ENCODE measurements around the gene KCP. TPM values are rescaled to one million over a fixed set of nuclear protein-coding genes. Genes with fewer than 3 reads are reported as not detected.

The KCP gene
- total RNA-seq, 1 experiment from 2014 or later: 1.6 TPM

DNA sequence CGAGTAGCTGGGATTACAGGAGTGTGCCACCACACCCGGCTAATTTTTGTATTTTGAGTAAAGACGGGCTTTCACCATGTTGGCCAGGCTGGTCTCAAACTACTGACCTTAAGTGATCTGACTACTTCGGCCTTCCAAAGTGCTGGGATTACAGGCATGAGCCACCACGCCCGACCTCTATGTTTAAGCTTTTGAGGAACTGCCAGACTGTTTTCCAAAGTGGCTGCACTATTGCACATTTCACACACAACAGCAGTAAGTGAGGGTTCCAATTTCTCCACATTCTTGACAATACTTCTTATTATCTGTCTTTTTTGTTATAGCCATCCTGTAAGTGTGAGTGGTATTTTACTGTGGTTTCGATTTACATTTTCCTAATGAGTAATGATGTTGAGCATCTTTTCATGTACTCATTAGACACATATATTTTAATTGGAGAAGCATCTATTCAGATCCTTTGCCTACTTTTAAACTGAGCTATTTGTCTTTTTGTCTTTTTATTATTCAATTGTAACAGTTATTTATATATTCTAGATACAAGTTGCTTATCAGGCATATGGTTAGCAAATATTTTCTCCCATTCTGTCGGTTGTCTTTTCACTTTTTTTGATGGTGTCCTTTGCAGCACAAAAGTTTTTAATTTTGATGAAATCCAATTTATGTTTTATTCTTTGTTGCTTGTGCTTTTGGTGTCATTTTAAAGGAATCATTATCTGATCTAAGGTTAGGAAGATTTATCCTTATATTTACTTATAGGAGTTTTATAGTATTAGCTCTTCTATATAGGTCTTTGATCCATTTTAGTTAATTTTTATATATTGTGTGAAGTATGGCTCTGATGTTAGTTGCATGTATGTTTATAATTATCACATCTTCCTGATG, 14.4 kb upstream of the KCP start:
- ChIA-PET POLR2A (no interaction called here), CTCF (no interaction called here), RAD21 (ENCODE audit: low non-redundant PET in 1 of 2, low total read pairs in 2 of 2, uncharacterized antibody in 2 of 2, unreplicated experiment in 2 of 2) (no interaction called here)
- no peaks in the 10 kb centered on the region for H4K20me1 ChIP-seq (ENCODE audit: insufficient read depth)
- no peak overlapping the region for H3K27ac ChIP-seq (ENCODE audit: low read depth, low read length)
- no peak overlapping the region for H3K9ac ChIP-seq (ENCODE audit: low read length)
- H3K79me2 ChIP-seq (ENCODE audit: insufficient read depth, low read length): no peaks in the 10 kb centered on the region
- no peaks in the 10 kb centered on the region for H3K9me3 ChIP-seq (ENCODE audit: control insufficient read depth in 1 of 2, insufficient read depth in 1 of 2, low read depth in 1 of 2, low read length in 2 of 2)
- no peak overlapping the region for H3K4me3 ChIP-seq (replicated peaks in 1 of 2; ENCODE audit: low read depth in 1 of 2, low read length in 2 of 2)
- intact Hi-C loops (cut with micrococcal nuclease): no loop called here
- H3K4me1 ChIP-seq (ENCODE audit: control insufficient read depth in 1 of 2, insufficient read depth in 2 of 2, low read length in 2 of 2): no peaks in the 10 kb centered on the region
- H3K27me3 ChIP-seq (ENCODE audit: insufficient read depth, low read length): peaks cover 10% of the 10 kb centered on the region; the same call in 1 of the 2 replicates
- BruUV-seq (replicated peaks): no TSS peak
- H3K9me2 ChIP-seq (ENCODE audit: insufficient read depth): no peaks in the 10 kb centered on the region
- ATAC-seq: no peak
- TF ChIP-seq RAD21 (IDR thresholded peaks at IDR 0.05; ENCODE audit: low read depth): no peak
- TF ChIP-seq, protein P1, sequence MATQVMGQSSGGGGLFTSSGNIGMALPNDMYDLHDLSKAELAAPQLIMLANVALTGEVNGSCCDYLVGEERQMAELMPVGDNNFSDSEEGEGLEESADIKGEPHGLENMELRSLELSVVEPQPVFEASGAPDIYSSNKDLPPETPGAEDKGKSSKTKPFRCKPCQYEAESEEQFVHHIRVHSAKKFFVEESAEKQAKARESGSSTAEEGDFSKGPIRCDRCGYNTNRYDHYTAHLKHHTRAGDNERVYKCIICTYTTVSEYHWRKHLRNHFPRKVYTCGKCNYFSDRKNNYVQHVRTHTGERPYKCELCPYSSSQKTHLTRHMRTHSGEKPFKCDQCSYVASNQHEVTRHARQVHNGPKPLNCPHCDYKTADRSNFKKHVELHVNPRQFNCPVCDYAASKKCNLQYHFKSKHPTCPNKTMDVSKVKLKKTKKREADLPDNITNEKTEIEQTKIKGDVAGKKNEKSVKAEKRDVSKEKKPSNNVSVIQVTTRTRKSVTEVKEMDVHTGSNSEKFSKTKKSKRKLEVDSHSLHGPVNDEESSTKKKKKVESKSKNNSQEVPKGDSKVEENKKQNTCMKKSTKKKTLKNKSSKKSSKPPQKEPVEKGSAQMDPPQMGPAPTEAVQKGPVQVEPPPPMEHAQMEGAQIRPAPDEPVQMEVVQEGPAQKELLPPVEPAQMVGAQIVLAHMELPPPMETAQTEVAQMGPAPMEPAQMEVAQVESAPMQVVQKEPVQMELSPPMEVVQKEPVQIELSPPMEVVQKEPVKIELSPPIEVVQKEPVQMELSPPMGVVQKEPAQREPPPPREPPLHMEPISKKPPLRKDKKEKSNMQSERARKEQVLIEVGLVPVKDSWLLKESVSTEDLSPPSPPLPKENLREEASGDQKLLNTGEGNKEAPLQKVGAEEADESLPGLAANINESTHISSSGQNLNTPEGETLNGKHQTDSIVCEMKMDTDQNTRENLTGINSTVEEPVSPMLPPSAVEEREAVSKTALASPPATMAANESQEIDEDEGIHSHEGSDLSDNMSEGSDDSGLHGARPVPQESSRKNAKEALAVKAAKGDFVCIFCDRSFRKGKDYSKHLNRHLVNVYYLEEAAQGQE (IDR thresholded peaks at IDR 0.05; ENCODE audit: low read depth): no peak
- TF ChIP-seq SP1 (IDR thresholded peaks at IDR 0.05; ENCODE audit: low read depth): no peak
- no peak for TF ChIP-seq ELF1 (IDR thresholded peaks at IDR 0.05; ENCODE audit: borderline replicate concordance, low read depth)
- TF ChIP-seq EZH2phosphoT487 (IDR thresholded peaks at IDR 0.05; ENCODE audit: borderline replicate concordance): no peak
- TF ChIP-seq ZBTB33 (IDR thresholded peaks at IDR 0.05; ENCODE audit: extremely low read depth, insufficient replicate concordance, low read length): no peak
- no peak for TF ChIP-seq FOSL1 (IDR thresholded peaks at IDR 0.05; ENCODE audit: low read depth)
- TF ChIP-seq, protein P2, sequence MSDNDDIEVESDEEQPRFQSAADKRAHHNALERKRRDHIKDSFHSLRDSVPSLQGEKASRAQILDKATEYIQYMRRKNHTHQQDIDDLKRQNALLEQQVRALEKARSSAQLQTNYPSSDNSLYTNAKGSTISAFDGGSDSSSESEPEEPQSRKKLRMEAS (IDR thresholded peaks at IDR 0.05): no peak
- TF ChIP-seq POLR2AphosphoS5 (IDR thresholded peaks at IDR 0.05; ENCODE audit: low read depth, low read length): no peak
- TF ChIP-seq ZFX (IDR thresholded peaks at IDR 0.05): no peak
- TF ChIP-seq YY1 (IDR thresholded peaks at IDR 0.05; ENCODE audit: extremely low read depth, insufficient replicate concordance, low read depth, low read length): no peak
- TF ChIP-seq, protein P3, sequence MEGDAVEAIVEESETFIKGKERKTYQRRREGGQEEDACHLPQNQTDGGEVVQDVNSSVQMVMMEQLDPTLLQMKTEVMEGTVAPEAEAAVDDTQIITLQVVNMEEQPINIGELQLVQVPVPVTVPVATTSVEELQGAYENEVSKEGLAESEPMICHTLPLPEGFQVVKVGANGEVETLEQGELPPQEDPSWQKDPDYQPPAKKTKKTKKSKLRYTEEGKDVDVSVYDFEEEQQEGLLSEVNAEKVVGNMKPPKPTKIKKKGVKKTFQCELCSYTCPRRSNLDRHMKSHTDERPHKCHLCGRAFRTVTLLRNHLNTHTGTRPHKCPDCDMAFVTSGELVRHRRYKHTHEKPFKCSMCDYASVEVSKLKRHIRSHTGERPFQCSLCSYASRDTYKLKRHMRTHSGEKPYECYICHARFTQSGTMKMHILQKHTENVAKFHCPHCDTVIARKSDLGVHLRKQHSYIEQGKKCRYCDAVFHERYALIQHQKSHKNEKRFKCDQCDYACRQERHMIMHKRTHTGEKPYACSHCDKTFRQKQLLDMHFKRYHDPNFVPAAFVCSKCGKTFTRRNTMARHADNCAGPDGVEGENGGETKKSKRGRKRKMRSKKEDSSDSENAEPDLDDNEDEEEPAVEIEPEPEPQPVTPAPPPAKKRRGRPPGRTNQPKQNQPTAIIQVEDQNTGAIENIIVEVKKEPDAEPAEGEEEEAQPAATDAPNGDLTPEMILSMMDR (IDR thresholded peaks at IDR 0.05 in 2 of 3, conservative IDR thresholded peaks at IDR 0.05 in 1 of 3; ENCODE audit: borderline replicate concordance in 1 of 3, insufficient read depth in 1 of 3, low read depth in 2 of 3, low read length in 2 of 3): no peak
- no peak for TF ChIP-seq SRF (IDR thresholded peaks at IDR 0.05; ENCODE audit: low read depth)
- no peak for TF ChIP-seq EGR1 (IDR thresholded peaks at IDR 0.05; ENCODE audit: low read depth)
- TF ChIP-seq JUND (IDR thresholded peaks at IDR 0.05): no peak
- no peak for TF ChIP-seq ZNF274 (IDR thresholded peaks at IDR 0.05; ENCODE audit: low read depth, low read length)
- TF ChIP-seq CEBPB (IDR thresholded peaks at IDR 0.05; ENCODE audit: low read depth): no peak
- no peak for TF ChIP-seq TCF7L2 (IDR thresholded peaks at IDR 0.05; ENCODE audit: borderline replicate concordance, extremely low read depth, insufficient read depth, insufficient read length)
- TF ChIP-seq POLR2A (IDR thresholded peaks at IDR 0.05; ENCODE audit: borderline replicate concordance, extremely low read depth, insufficient read depth, insufficient read length): no peak
- no peaks in the 10 kb centered on the region for H3K36me3 ChIP-seq (ENCODE audit: control insufficient read depth in 1 of 2, insufficient read depth in 2 of 2, low read length in 2 of 2)
- no peak overlapping the region for H2AFZ ChIP-seq (ENCODE audit: low read depth, low read length, poor library complexity, severe bottlenecking)
- no peak for DNase-seq (ENCODE audit: low read depth, low spot score)
- H3K4me2 ChIP-seq (ENCODE audit: low read length): no peak overlapping the region

Data from HCT116 (cell line).